Neural cell (in vitro differentiated cells): Measurements from ENCODE around the gene IGSF21. TPM values are rescaled to one million over a fixed set of nuclear protein-coding genes. Genes with fewer than 3 reads are reported as not detected.

Experiments
- H2AFZ ChIP-seq: fragments of 200-600, 300-800 bp; sonication (generic), shearing (Covaris generic); 2 replicates; pipeline ENCODE4 v1.6.0; 2014; ENCODE audit warnings: low read depth, mild to moderate bottlenecking, antibody characterized with exemption, low read length, moderate library complexity
- H3F3A ChIP-seq: fragments of 200-600 bp; shearing (Covaris generic); 2 replicates; pipeline ENCODE4 v1.6.1; 2016; ENCODE audit warnings: mild to moderate bottlenecking, moderate library complexity, mixed read lengths, antibody characterized with exemption, low read length; ENCODE audit not compliant: insufficient read depth, poor library complexity, severe bottlenecking
- H3K27ac ChIP-seq: fragments of 200-600, 300-800 bp; sonication (generic), shearing (Covaris generic); 2 replicates; pipeline ENCODE4 v1.5.1; 2014; ENCODE audit warnings: mild to moderate bottlenecking, low read length, moderate library complexity
- H3K27me3 ChIP-seq: fragments of 300-800, 200-600 bp; sonication (generic), shearing (Covaris generic); 2 replicates; pipeline ENCODE4 v1.6.0; 2014; ENCODE audit warnings: mild to moderate bottlenecking, low read depth, low read length, moderate library complexity; ENCODE audit not compliant: insufficient read depth
- H3K36me3 ChIP-seq: fragments of 300-800, 200-600 bp; sonication (generic), shearing (Covaris generic); 2 replicates; pipeline ENCODE4 v1.5.1; 2014; ENCODE audit warnings: mild to moderate bottlenecking, antibody characterized with exemption, low read length, moderate library complexity; ENCODE audit not compliant: insufficient read depth
- H3K4me2 ChIP-seq: fragments of 300-800, 200-600 bp; sonication (generic), shearing (Covaris generic); 2 replicates; pipeline ENCODE4 v1.6.0; 2014; ENCODE audit warnings: mild to moderate bottlenecking, low read length
- H3K4me3 ChIP-seq: fragments of 300-800, 200-600 bp; sonication (generic), shearing (Covaris generic); 2 replicates; pipeline ENCODE4 v1.5.1; 2014; ENCODE audit warnings: mild to moderate bottlenecking, low read length, moderate library complexity
- H3K79me2 ChIP-seq: fragments of 200-600 bp; shearing (Covaris generic); replicated peaks from 2 replicates; pipeline ENCODE4 v1.6.0; 2014; ENCODE audit warnings: mild to moderate bottlenecking, low read length, moderate library complexity; ENCODE audit not compliant: insufficient read depth
- H3K9ac ChIP-seq: fragments of 300-800, 200-600 bp; sonication (generic), shearing (Covaris generic); 2 replicates; pipeline ENCODE4 v1.6.1; 2016; ENCODE audit warnings: mild to moderate bottlenecking, low read length, mixed read lengths
- H3K9me2 ChIP-seq: fragments of 200-600 bp; shearing (Covaris generic); 2 replicates; pipeline ENCODE4 v1.6.1; 2016; ENCODE audit warnings: mild to moderate bottlenecking, low read length, mixed read lengths; ENCODE audit not compliant: insufficient read depth
- H3K9me3 ChIP-seq: fragments of 200-600, 300-800 bp; sonication (generic), shearing (Covaris generic); 2 replicates; pipeline ENCODE4 v1.6.1; 2016; ENCODE audit warnings: mild to moderate bottlenecking, mixed run types, low read length, moderate library complexity, mixed read lengths
- H4K20me1 ChIP-seq: fragments of 200-600 bp; shearing (Covaris generic); 2 replicates; pipeline ENCODE4 v1.6.1; 2016; ENCODE audit warnings: mild to moderate bottlenecking, mixed run types; ENCODE audit not compliant: insufficient read depth
- CTCF ChIP-seq: fragments of 450-650 bp; IDR thresholded peaks from 2 replicates; pipeline ENCODE4 v1.5.1; 2014; ENCODE audit warnings: antibody characterized with exemption, mild to moderate bottlenecking, moderate library complexity; ENCODE audit not compliant: poor library complexity, severe bottlenecking
- EP300 ChIP-seq: fragments of 450-650 bp; conservative IDR thresholded peaks from 2 replicates; pipeline ENCODE4 v1.6.1; 2014; ENCODE audit warnings: antibody characterized with exemption, mild to moderate bottlenecking, moderate library complexity; ENCODE audit not compliant: poor library complexity, severe bottlenecking
- EZH2 ChIP-seq: fragments of 200-600, 300-800 bp; shearing (Covaris generic), sonication (generic); IDR thresholded peaks from 2 replicates; pipeline ENCODE4 v1.6.1; 2014; ENCODE audit warnings: antibody characterized with exemption, low read length, borderline replicate concordance, mild to moderate bottlenecking; ENCODE audit not compliant: insufficient read depth, poor library complexity, severe bottlenecking
- MXI1 ChIP-seq: fragments of 450-650 bp; conservative IDR thresholded peaks from 2 replicates; pipeline ENCODE4 v1.6.1; 2014; ENCODE audit warnings: antibody characterized with exemption, mild to moderate bottlenecking; ENCODE audit not compliant: poor library complexity, severe bottlenecking
- POLR2AphosphoS5 ChIP-seq: IDR thresholded peaks from 2 replicates; pipeline ENCODE4 v1.6.1; 2012
- RAD21 ChIP-seq: fragments of 450-650 bp; conservative IDR thresholded peaks from 2 replicates; pipeline ENCODE4 v1.6.1; 2014; ENCODE audit warnings: antibody characterized with exemption, mild to moderate bottlenecking, moderate library complexity
- REST ChIP-seq: IDR thresholded peaks from 2 replicates; pipeline ENCODE4 v1.6.1; 2012; ENCODE audit warnings: borderline replicate concordance
- SMC3 ChIP-seq: fragments of 450-650 bp; conservative IDR thresholded peaks from 2 replicates; pipeline ENCODE4 v1.6.1; 2014; ENCODE audit warnings: antibody characterized with exemption, mild to moderate bottlenecking, moderate library complexity; ENCODE audit not compliant: poor library complexity
- TAF1 ChIP-seq: IDR thresholded peaks from 2 replicates; pipeline ENCODE4 v1.6.1; 2012; ENCODE audit warnings: low read depth
- polyA plus RNA-seq: library from polyadenylated mRNA; depleted of rRNA; stranded (reverse); fragments of >200 nt; gene quantifications from 2 replicates; pipeline ENCODE4 v1.2.3, GENCODE V29; 2014

IGSF21 gene
- polyA plus RNA-seq, 1 donor from 2014 or later = 2.4 TPM

- Histone ChIP-seq H3K36me3 (no peaks in the 10 kb centered on the region), H3K79me2 (no peaks in the 10 kb centered on the region), H3F3A (no peaks in the 10 kb centered on the region), H2AFZ (no peak overlapping the region), H4K20me1 (no peaks in the 10 kb centered on the region), H3K4me2 (no peak overlapping the region), H3K27ac (no peak overlapping the region), H3K27me3 (no peaks in the 10 kb centered on the region), H3K9me3 (no peaks in the 10 kb centered on the region), H3K9ac (no peak overlapping the region), H3K9me2 (no peaks in the 10 kb centered on the region), H3K4me3 (no peak overlapping the region)
- TF ChIP-seq POLR2AphosphoS5 (no peak), CTCF (no peak), TAF1 (no peak), EP300 (no peak), SMC3 (no peak), EZH2 (no peak), REST (no peak), RAD21 (no peak), MXI1 (no peak)
These were observed 310.0 kb downstream of the IGSF21 start for GRCh38 chr1:18417316-18418269.

- Histone ChIP-seq H3K27ac (no peak overlapping the region), H3K79me2 (no peaks in the 10 kb centered on the region), H3K9me3 (no peaks in the 10 kb centered on the region), H4K20me1 (no peaks in the 10 kb centered on the region), H3K9ac (no peak overlapping the region), H3K9me2 (no peaks in the 10 kb centered on the region), H3K4me3 (no peak overlapping the region), H3F3A (no peaks in the 10 kb centered on the region), H2AFZ (no peak overlapping the region), H3K27me3 (no peaks in the 10 kb centered on the region), H3K4me2 (no peak overlapping the region), H3K36me3 (no peaks in the 10 kb centered on the region)
- no peak for TF ChIP-seq MXI1
- no peak for TF ChIP-seq TAF1
- no peak for TF ChIP-seq REST
- no peak for TF ChIP-seq EZH2
- no peak for TF ChIP-seq SMC3
- no peak for TF ChIP-seq POLR2AphosphoS5
- TF ChIP-seq CTCF = no peak
- no peak for TF ChIP-seq EP300
- TF ChIP-seq RAD21 = no peak
These were observed 311.7 kb downstream of the IGSF21 start for GRCh38 chr1:18419113-18419844.
